Measurements from ENCODE around the gene PTMA. TPM values are rescaled to one million over a fixed set of nuclear protein-coding genes. Genes with fewer than 3 reads are reported as not detected.
A peak's percentile ranks its signal among the peaks of the same experiment; 100 is the strongest.
"Not testable (repeated sequence)": the region's sequence is repeated elsewhere in the genome, so short reads cannot be mapped to it uniquely, and the experiment has no call there.

PTMA gene
- total RNA-seq, 1 experiment from 2014 or later = 1,354 TPM

- CTCF ChIA-PET = interaction anchor here (1.3 kb wide), 1 partner anchor 32 kb away, joined by 3 read pairs; no protein-coding TSS in a partner anchor
- BruUV-seq (replicated peaks) = no TSS peak
- Mint-ChIP-seq H3K27me3 (ENCODE audit: unreplicated experiment) (no peaks in the 10 kb centered on the region), H3K4me1 (ENCODE audit: low read depth, unreplicated experiment) (peaks cover 33% of the 10 kb centered on the region), H3K9me3 (ENCODE audit: low read depth, unreplicated experiment) (no peaks in the 10 kb centered on the region), H3K4me3 (ENCODE audit: low read depth, unreplicated experiment) (peak overlapping the region; percentile 70), H3K27ac (ENCODE audit: unreplicated experiment) (peak overlapping the region; percentile 100), H3K36me3 (ENCODE audit: insufficient read depth, unreplicated experiment) (peaks cover 91% of the 10 kb centered on the region)
- TF ChIP-seq CTCF (IDR thresholded peaks at IDR 0.05; ENCODE audit: unreplicated experiment) = peak; percentile 92
- intact Hi-C loops (cut with micrococcal nuclease; ENCODE audit: unreplicated experiment) = no loop called here
- peak; percentile 95 for DNase-seq
Measured at GRCh38 chr2:231709981-231710798, 1.9 kb downstream of the PTMA start.

GRCh38 chr2:231710799-231711676 is 2.7 kb downstream of the PTMA start:
- CTCF ChIA-PET = interaction anchor here (0.7 kb wide), 1 partner anchor 34 kb away, joined by 5 read pairs; no protein-coding TSS in a partner anchor
- H3K36me3 Mint-ChIP-seq (ENCODE audit: insufficient read depth, unreplicated experiment) = peaks cover 94% of the 10 kb centered on the region

GRCh38 chr2:231711677-231712450 is 3.5 kb downstream of the PTMA start:
- H3K4me3 Mint-ChIP-seq (ENCODE audit: low read depth, unreplicated experiment) = peak overlapping the region; percentile 70
- peaks cover 87% of the 10 kb centered on the region for H3K36me3 Mint-ChIP-seq (ENCODE audit: insufficient read depth, unreplicated experiment)
- no peak for DNase-seq
- intact Hi-C loops (cut with micrococcal nuclease; ENCODE audit: unreplicated experiment) = no loop called here
- H3K27me3 Mint-ChIP-seq (ENCODE audit: unreplicated experiment) = no peaks in the 10 kb centered on the region
- peaks cover 45% of the 10 kb centered on the region for H3K4me1 Mint-ChIP-seq (ENCODE audit: low read depth, unreplicated experiment)
- no TSS peak for BruUV-seq (replicated peaks)
- no peaks in the 10 kb centered on the region for H3K9me3 Mint-ChIP-seq (ENCODE audit: low read depth, unreplicated experiment)
- no peak for TF ChIP-seq CTCF (IDR thresholded peaks at IDR 0.05; ENCODE audit: unreplicated experiment)
- peak overlapping the region; percentile 24 for H3K27ac Mint-ChIP-seq (ENCODE audit: unreplicated experiment)
- CTCF ChIA-PET = interaction anchor here (1.6 to 5.3 kb wide), 2 partner anchors 34 to 84 kb away, joined by 3 to 78 read pairs; no protein-coding TSS in a partner anchor

More at GRCh38 chr2:231710799-231711676, 2.7 kb downstream of the PTMA start:
- peaks cover 40% of the 10 kb centered on the region for H3K4me1 Mint-ChIP-seq (ENCODE audit: low read depth, unreplicated experiment)
- peak; percentile 43 for DNase-seq
- intact Hi-C loops (cut with micrococcal nuclease; ENCODE audit: unreplicated experiment) = no loop called here
- peak overlapping the region; percentile 24 for H3K27ac Mint-ChIP-seq (ENCODE audit: unreplicated experiment)
- no peaks in the 10 kb centered on the region for H3K9me3 Mint-ChIP-seq (ENCODE audit: low read depth, unreplicated experiment)
- BruUV-seq (replicated peaks) = no TSS peak
- TF ChIP-seq CTCF (IDR thresholded peaks at IDR 0.05; ENCODE audit: unreplicated experiment) = no peak
- H3K27me3 Mint-ChIP-seq (ENCODE audit: unreplicated experiment) = no peaks in the 10 kb centered on the region
- H3K4me3 Mint-ChIP-seq (ENCODE audit: low read depth, unreplicated experiment) = peak overlapping the region; percentile 70

- intact Hi-C loops (cut with micrococcal nuclease; ENCODE audit: unreplicated experiment); H3K27me3 Mint-ChIP-seq (ENCODE audit: unreplicated experiment); H3K9me3 Mint-ChIP-seq (ENCODE audit: low read depth, unreplicated experiment); DNase-seq: not testable (repeated sequence)
- TSS peak; percentile 78 for BruUV-seq (replicated peaks)
- H3K4me1 Mint-ChIP-seq (ENCODE audit: low read depth, unreplicated experiment) = peaks cover 45% of the 10 kb centered on the region
- peak overlapping the region; percentile 24 for H3K27ac Mint-ChIP-seq (ENCODE audit: unreplicated experiment)
- CTCF ChIA-PET = interaction anchor here (1.6 to 5.3 kb wide), 2 partner anchors 35 to 83 kb away, joined by 3 to 78 read pairs; no protein-coding TSS in a partner anchor
- peaks cover 85% of the 10 kb centered on the region for H3K36me3 Mint-ChIP-seq (ENCODE audit: insufficient read depth, unreplicated experiment)
- H3K4me3 Mint-ChIP-seq (ENCODE audit: low read depth, unreplicated experiment) = peak overlapping the region; percentile 70
Measured at GRCh38 chr2:231712451-231713021, 4.2 kb downstream of the PTMA start.

GRCh38 chr2:231713406-231713729 is 5.0 kb downstream of the PTMA start:
- peaks cover 77% of the 10 kb centered on the region for H3K36me3 Mint-ChIP-seq (ENCODE audit: insufficient read depth, unreplicated experiment)
- peak overlapping the region; percentile 69 for H3K27ac Mint-ChIP-seq (ENCODE audit: unreplicated experiment)
- BruUV-seq (replicated peaks); DNase-seq; intact Hi-C loops (cut with micrococcal nuclease; ENCODE audit: unreplicated experiment); H3K27me3 Mint-ChIP-seq (ENCODE audit: unreplicated experiment); H3K9me3 Mint-ChIP-seq (ENCODE audit: low read depth, unreplicated experiment): not testable (repeated sequence)
- CTCF ChIA-PET = interaction anchor here (0.7 to 5.3 kb wide), 18 partner anchors 29 to 115 kb away, joined by 3 to 78 read pairs (median 4); no protein-coding TSS in a partner anchor
- peaks cover 45% of the 10 kb centered on the region for H3K4me1 Mint-ChIP-seq (ENCODE audit: low read depth, unreplicated experiment)
- peak overlapping the region; percentile 42 for H3K4me3 Mint-ChIP-seq (ENCODE audit: low read depth, unreplicated experiment)
